Measurements from ENCODE around the gene KAT8. TPM values are rescaled to one million over a fixed set of nuclear protein-coding genes. Genes with fewer than 3 reads are reported as not detected.

Gene KAT8
- total and polyA plus RNA-seq, 2 of the 4 experiments (the other 2 are of a cell fraction): 19.4 to 27.4 TPM

DNA sequence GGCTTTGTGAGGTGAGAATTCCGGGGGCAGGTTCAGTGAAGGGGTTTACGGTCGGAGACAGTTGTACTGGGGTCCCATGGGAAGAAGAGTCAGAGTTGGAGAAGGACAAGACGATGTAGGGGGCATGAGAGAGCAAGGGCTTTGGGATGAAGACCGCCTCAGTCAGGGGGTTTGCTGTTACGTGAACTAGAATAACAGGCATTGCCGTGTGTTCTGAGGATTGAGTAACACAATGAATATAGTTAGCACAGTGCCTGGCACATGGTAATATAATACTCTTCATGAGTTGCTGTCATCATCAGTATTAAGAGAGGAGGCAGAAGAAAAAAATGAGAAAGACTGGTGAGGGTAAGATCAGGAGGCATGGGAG lies 42.7 kb upstream of the KAT8 start:
- DNase-seq: peak; percentile 12
- Histone ChIP-seq H3K4me1 (ENCODE audit: control insufficient read depth, insufficient read depth, low read length) (peaks cover 6% of the 10 kb centered on the region), H3K4me3 (ENCODE audit: insufficient read depth, low read depth, low read length) (peak overlapping the region; percentile 81), H3K9me3 (ENCODE audit: control insufficient read depth, insufficient read depth, low read length) (no peaks in the 10 kb centered on the region), H4K20me1 (ENCODE audit: insufficient read depth, low read length) (no peaks in the 10 kb centered on the region; the same call in 1 of the 2 replicates), H4K91ac (ENCODE audit: insufficient read depth, low read depth, low read length) (peak overlapping the region; percentile 75; the same call in 1 of the 2 replicates), H2AFZ (replicated peaks; ENCODE audit: low read length, poor library complexity) (peak overlapping the region; percentile 91), H3K4ac (ENCODE audit: low read depth, low read length) (peak overlapping the region; percentile 90), H2BK120ac (ENCODE audit: low read depth, low read length) (no peak overlapping the region), H2AK5ac (ENCODE audit: low read depth, low read length) (peak overlapping the region; percentile 92), H2AK9ac (replicated peaks; ENCODE audit: low read depth, low read length, poor library complexity) (peak overlapping the region; percentile 98), H3K27me3 (ENCODE audit: control insufficient read depth, insufficient read depth, low read length) (no peaks in the 10 kb centered on the region), H3K36me3 (ENCODE audit: control insufficient read depth, insufficient read depth, low read length) (peaks cover 36% of the 10 kb centered on the region), H3K9ac (ENCODE audit: low read depth, low read length) (peak overlapping the region; percentile 84), H3K23ac (ENCODE audit: low read depth, low read length) (peak overlapping the region; percentile 47), H3K9me1 (ENCODE audit: insufficient read depth, low read length) (no peaks in the 10 kb centered on the region), H2BK15ac (ENCODE audit: low read depth, low read length) (no peak overlapping the region), H3K4me2 (ENCODE audit: low read depth, low read length) (peak overlapping the region; percentile 94), H2BK5ac (ENCODE audit: low read depth, low read length, poor library complexity, severe bottlenecking) (peak overlapping the region; percentile 81), H4K8ac (ENCODE audit: low read depth in 2 of 2, low read length in 2 of 2) (peak overlapping the region; percentile 30 to 89; a peak in 2 of 4 replicates), H3K14ac (replicated peaks; ENCODE audit: low read depth, low read length) (peak overlapping the region; percentile 80), H3K27ac (ENCODE audit: insufficient read depth, low read length) (peak overlapping the region; percentile 77), H2BK20ac (ENCODE audit: low read depth, low read length) (no peak overlapping the region), H3K56ac (ENCODE audit: extremely low read depth, insufficient read depth, low read length) (peak overlapping the region; percentile 50; the same call in 1 of the 2 replicates), H3K18ac (ENCODE audit: low read depth, low read length) (no peak overlapping the region), H3K79me1 (ENCODE audit: low read depth in 1 of 2, low read length in 2 of 2) (peaks cover 14 to 59% of the 10 kb centered on the region in 2 experiments), H4K5ac (ENCODE audit: low read depth, low read length) (peak overlapping the region; percentile 78)
- no peak for ATAC-seq (ENCODE audit: low read depth)
- dilution Hi-C loops (cut with HindIII; ENCODE audit: low sequenced_read_pairs, unreplicated experiment): no loop called here
- in situ Hi-C loops (cut with MboI; ENCODE audit: low sequenced_read_pairs): loop anchor here (10.0 kb wide), 1 partner anchor 390 kb away; no protein-coding TSS in a partner anchor
- CTCF ChIA-PET: interaction anchor here (1.0 kb wide), 1 partner anchor 17 kb away, joined by 4 read pairs; no protein-coding TSS in a partner anchor
- POLR2A ChIA-PET (ENCODE audit: unreplicated experiment): no interaction called here
- BruUV-seq (replicated peaks): no TSS peak
- no peak for TF ChIP-seq RFX5 (IDR thresholded peaks at IDR 0.05; ENCODE audit: low read depth, low read length)
- no peak for TF ChIP-seq CHD1 (IDR thresholded peaks at IDR 0.05; ENCODE audit: low read depth, low read length)
- TF ChIP-seq CEBPB (IDR thresholded peaks at IDR 0.05; ENCODE audit: low read depth, low read length): peak; percentile 57
- no peak for TF ChIP-seq POLR2A (IDR thresholded peaks at IDR 0.05; ENCODE audit: low read depth, low read length)
- TF ChIP-seq BHLHE40 (IDR thresholded peaks at IDR 0.05; ENCODE audit: low read depth, low read length): no peak
- TF ChIP-seq MAZ (IDR thresholded peaks at IDR 0.05; ENCODE audit: borderline replicate concordance, low read depth, low read length): no peak
- TF ChIP-seq NFE2L2 (IDR thresholded peaks at IDR 0.05; ENCODE audit: low read depth, low read length): no peak
- no peak for TF ChIP-seq SMC3 (IDR thresholded peaks at IDR 0.05; ENCODE audit: low read depth, low read length)
- no peak for TF ChIP-seq CTCF (conservative IDR thresholded peaks at IDR 0.05; ENCODE audit: low read depth, low read length)
- TF ChIP-seq MXI1 (IDR thresholded peaks at IDR 0.05; ENCODE audit: borderline replicate concordance, low read depth, low read length): 0 out of 2 replicates have a peak, but pooled peaks have one; percentile 22
- TF ChIP-seq MAFK (IDR thresholded peaks at IDR 0.05; ENCODE audit: low read depth, low read length): no peak
- no peak for TF ChIP-seq USF2 (IDR thresholded peaks at IDR 0.05; ENCODE audit: low read depth, low read length)
- TF ChIP-seq ELK1 (IDR thresholded peaks at IDR 0.05; ENCODE audit: borderline replicate concordance, low read depth, low read length): no peak
- no peak for TF ChIP-seq RCOR1 (IDR thresholded peaks at IDR 0.05; ENCODE audit: insufficient replicate concordance, low read length)
- no peak for TF ChIP-seq RAD21 (IDR thresholded peaks at IDR 0.05; ENCODE audit: low read length)
- intact Hi-C loops (cut with micrococcal nuclease): loop anchor here (1.0 to 10.0 kb wide), 3 partner anchors 77 to 120 kb away; partner anchors contain the start of genes HSD3B7 and SETD1A
- WGBS, 2 experiments (ENCODE audit: extremely low coverage in 2 of 2, insufficient read length in 1 of 2): no CpG with 5 or more reads among the region's 7 CpGs
